A673 (cell line): Measurements from ENCODE around the gene AGPAT3. TPM values are rescaled to one million over a fixed set of nuclear protein-coding genes. Genes with fewer than 3 reads are reported as not detected.

ENCODE experiments used
- BruUV-seq: library from RNA; stranded (reverse); fragments of 400-500 nt; replicated peaks from 2 replicates; lab custom pipeline; 2021; lab: Mats Ljungman, UMichigan
- CTCF ChIA-PET: fragments of 300-600 bp; sonication (Branson Sonifier 250); formaldehyde crosslinking; loops from one replicate; lab custom pipeline; 2022; ENCODE audit warnings: antibody characterized with exemption; lab: Charles Lee
- POLR2A ChIA-PET: fragments of 300-600 bp; sonication (Branson Sonifier 250); formaldehyde crosslinking; loops from one replicate; lab custom pipeline; 2022; ENCODE audit warnings: antibody characterized with exemption; ENCODE audit not compliant: low non-redundant PET; lab: Charles Lee
- DNase-seq: peaks from one replicate; pipeline ENCODE4 v3.0.0-alpha.2; 2015; ENCODE audit warnings: low spot score
- H3K27ac ChIP-seq: fragments of 200-600 bp; sonication (generic); 2 replicates; pipeline ENCODE4 v1.5.1; 2016; ENCODE audit warnings: mixed run types, low read depth, mild to moderate bottlenecking, mixed read lengths, antibody characterized with exemption, low read length; ENCODE audit not compliant: poor library complexity, severe bottlenecking
- H3K27me3 ChIP-seq: fragments of 200-600 bp; sonication (generic); replicated peaks from 2 replicates; pipeline ENCODE4 v1.6.1; 2017; ENCODE audit warnings: mixed run types, low read depth, mild to moderate bottlenecking, mixed read lengths, antibody characterized with exemption, low read length; ENCODE audit not compliant: insufficient read depth, poor library complexity
- H3K36me3 ChIP-seq: fragments of 200-600 bp; sonication (generic); 2 replicates; pipeline ENCODE4 v1.6.1; 2016; ENCODE audit warnings: mixed run types, mild to moderate bottlenecking, mixed read lengths, antibody characterized with exemption, low read length; ENCODE audit not compliant: insufficient read depth, poor library complexity, severe bottlenecking
- H3K4me1 ChIP-seq: fragments of 200-600 bp; sonication (generic); 2 replicates; pipeline ENCODE4 v1.6.1; 2017; ENCODE audit warnings: mixed run types, mild to moderate bottlenecking, mixed read lengths, antibody characterized with exemption, low read length; ENCODE audit not compliant: insufficient read depth, poor library complexity, severe bottlenecking
- H3K4me3 ChIP-seq: fragments of 200-600 bp; sonication (generic); 2 replicates; pipeline ENCODE4 v1.5.1; 2016; ENCODE audit warnings: low read depth, mixed run types, mild to moderate bottlenecking, mixed read lengths, low read length; ENCODE audit not compliant: poor library complexity, severe bottlenecking
- H3K9me3 ChIP-seq: fragments of 200-600 bp; sonication (generic); 2 replicates; pipeline ENCODE4 v1.6.1; 2016; ENCODE audit warnings: mixed run types, low read depth, mild to moderate bottlenecking, mixed read lengths, antibody characterized with exemption, low read length; ENCODE audit not compliant: poor library complexity, severe bottlenecking
- CTCF ChIP-seq: fragments of 300-800, 200-600 bp; sonication (generic); conservative IDR thresholded peaks from 2 replicates; pipeline ENCODE4 v1.5.1; 2017; ENCODE audit warnings: low read depth, mild to moderate bottlenecking, antibody characterized with exemption, low read length, moderate library complexity, mixed read lengths
- EZH2 ChIP-seq: fragments of 200-600 bp; sonication (generic); IDR thresholded peaks from 2 replicates; pipeline ENCODE4 v1.6.1; 2017; ENCODE audit warnings: borderline replicate concordance, low read depth, mild to moderate bottlenecking, mixed read lengths, antibody characterized with exemption, low read length; ENCODE audit not compliant: poor library complexity, severe bottlenecking
- intact Hi-C: fragments of 100-400 bp; cut with micrococcal nuclease; formaldehyde crosslinking; loops from one replicate; pipeline ENCODE4 v1.10.0; 2022; ENCODE audit not compliant: unreplicated experiment
- total RNA-seq: library from RNA; stranded (reverse); gene quantifications from 2 replicates; pipeline ENCODE4 v1.2.3, GENCODE V29; 2021

The AGPAT3 gene
- total RNA-seq, 1 experiment from 2014 or later: 69.6 TPM

- BruUV-seq: no TSS peak
- Histone ChIP-seq H3K36me3 (peaks cover 5% of the 10 kb centered on the region), H3K27me3 (no peaks in the 10 kb centered on the region), H3K27ac (no peak overlapping the region), H3K4me3 (no peak overlapping the region), H3K9me3 (no peaks in the 10 kb centered on the region), H3K4me1 (peaks cover 20% of the 10 kb centered on the region)
- DNase-seq: no peak
- ChIA-PET POLR2A (no interaction called here), CTCF (no interaction called here)
- intact Hi-C loops: no loop called here
- no peak for TF ChIP-seq EZH2
- no peak for TF ChIP-seq CTCF
Observed at GRCh38 chr21:43872531-43873197, 7.6 kb downstream of the AGPAT3 start.

- Histone ChIP-seq H3K27me3 (no peaks in the 10 kb centered on the region), H3K9me3 (no peaks in the 10 kb centered on the region), H3K4me1 (peaks cover 20% of the 10 kb centered on the region), H3K4me3 (no peak overlapping the region), H3K36me3 (peaks cover 8% of the 10 kb centered on the region), H3K27ac (peak overlapping the region; percentile 53)
- no peak for DNase-seq
- POLR2A ChIA-PET: no interaction called here
- intact Hi-C loops: no loop called here
- CTCF ChIA-PET: no interaction called here
- no TSS peak for BruUV-seq
- TF ChIP-seq CTCF: no peak
- TF ChIP-seq EZH2: no peak
Observed at GRCh38 chr21:43873673-43874072, 8.7 kb downstream of the AGPAT3 start.

GRCh38 chr21:43874085-43874805 lies 9.2 kb downstream of the AGPAT3 start:
- POLR2A ChIA-PET: no interaction called here
- DNase-seq: peak; percentile 68

More at GRCh38 chr21:43874085-43874805, 9.2 kb downstream of the AGPAT3 start:
- intact Hi-C loops: no loop called here
- no peak overlapping the region for H3K4me3 ChIP-seq
- no peak for TF ChIP-seq EZH2
- no peak for TF ChIP-seq CTCF
- peaks cover 8% of the 10 kb centered on the region for H3K36me3 ChIP-seq
- no peaks in the 10 kb centered on the region for H3K9me3 ChIP-seq
- no peaks in the 10 kb centered on the region for H3K27me3 ChIP-seq
- H3K27ac ChIP-seq: peak overlapping the region; percentile 53
- peaks cover 20% of the 10 kb centered on the region for H3K4me1 ChIP-seq
- CTCF ChIA-PET: no interaction called here
- BruUV-seq: no TSS peak
